CD1c-positive myeloid dendritic cell (primary cell): ENCODE data around the gene LMTK2.

Experiments
- DNase-seq: peaks from one replicate; pipeline ENCODE4 v3.0.0-alpha.2; 2016; ENCODE audit errors: extremely low spot score

The LMTK2 gene

DNA sequence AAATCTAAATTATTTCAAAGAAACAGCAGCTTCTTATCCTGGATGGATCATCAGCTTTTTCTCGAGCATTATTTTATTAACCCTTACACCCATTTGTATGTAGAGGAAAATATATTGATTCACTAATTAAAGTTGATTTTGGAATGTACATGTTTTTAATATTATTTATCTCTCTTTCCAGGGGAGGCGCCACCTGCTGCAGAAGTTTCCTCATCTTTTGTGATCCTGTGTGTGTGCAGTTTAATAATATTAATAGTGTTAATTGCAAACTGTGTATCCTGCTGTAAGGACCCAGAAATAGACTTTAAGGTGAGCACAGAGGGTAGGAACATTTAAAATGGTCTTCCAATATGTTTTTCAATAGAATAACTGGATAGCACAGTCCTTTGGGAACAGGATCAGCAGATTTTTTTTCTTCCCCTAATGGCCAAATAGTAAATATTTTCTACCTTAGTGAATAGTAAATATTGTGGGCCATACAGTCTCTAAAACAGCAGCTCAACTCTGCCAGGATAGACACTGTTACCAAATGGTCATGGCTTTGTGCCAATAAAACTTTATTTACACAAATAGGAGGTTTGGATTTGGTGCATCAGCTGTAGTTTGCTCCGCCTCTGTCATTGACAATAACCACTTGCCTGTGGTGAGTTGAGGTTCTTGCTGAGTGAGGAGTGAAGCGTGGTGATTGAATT lies 30.6 kb downstream of the LMTK2 start:
- DNase-seq, result no peak

DNA sequence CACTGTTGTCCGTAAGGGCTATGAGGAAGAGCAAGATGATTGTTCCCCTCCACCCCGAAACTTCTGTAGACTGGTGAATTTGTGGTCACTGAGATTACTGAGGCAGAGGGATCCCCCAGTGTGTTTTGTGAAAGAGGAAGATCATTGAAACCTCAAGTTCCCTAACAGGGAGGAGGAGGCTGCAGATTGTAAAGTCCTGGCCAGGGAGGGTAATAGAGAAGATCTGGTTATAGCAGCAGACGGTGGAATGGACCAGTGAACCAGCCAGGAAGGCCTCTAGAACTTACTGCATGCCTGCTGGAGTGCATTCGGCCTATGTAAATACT lies 31.1 kb downstream of the LMTK2 start:
- DNase-seq, result peak; percentile 90

DNA sequence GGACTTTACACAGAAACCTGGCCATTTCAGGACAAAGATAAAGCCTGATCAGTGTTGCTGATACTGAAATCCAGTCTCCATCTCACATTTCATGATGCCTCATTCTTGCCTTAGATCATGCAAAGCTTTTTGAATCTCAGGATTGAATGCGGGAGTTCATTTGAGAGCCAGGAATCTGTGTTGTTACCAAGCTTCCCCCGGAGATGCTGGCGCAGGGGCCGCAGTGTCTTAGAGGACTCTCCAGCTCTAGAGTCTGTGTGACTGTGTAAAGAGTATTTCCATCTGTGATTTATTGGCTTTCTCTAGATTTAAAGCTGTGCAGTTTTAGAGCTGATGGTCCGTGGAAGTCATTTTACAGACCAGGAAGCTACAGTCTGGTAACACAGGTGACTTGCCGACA lies 32.0 kb downstream of the LMTK2 start:
- DNase-seq, result no peak

DNA sequence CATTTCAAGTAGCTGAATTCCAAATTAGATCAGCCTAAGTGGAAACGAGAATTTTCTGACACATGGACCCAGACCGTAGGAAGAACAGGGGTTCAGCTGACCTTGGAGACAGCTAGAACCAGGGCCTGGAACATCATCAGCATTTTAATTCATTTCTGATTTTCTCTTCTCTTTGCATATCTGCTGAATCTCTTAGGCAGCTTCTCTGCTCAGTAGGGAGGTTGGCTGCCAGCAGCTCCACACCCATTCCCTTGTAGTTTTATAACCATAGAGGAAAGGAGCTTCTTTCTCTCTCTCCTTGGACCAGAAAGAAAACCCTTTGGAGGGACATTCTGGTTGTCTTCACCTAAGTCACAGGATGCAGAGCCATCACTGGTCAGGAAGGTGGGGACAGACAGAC lies 36.0 kb downstream of the LMTK2 start:
- no peak for DNase-seq

GRCh38 chr7:98148607-98149006 lies 41.9 kb downstream of the LMTK2 start:
- no peak for DNase-seq

GRCh38 chr7:98149116-98149692 lies 42.5 kb downstream of the LMTK2 start:
- no peak for DNase-seq

GRCh38 chr7:98151884-98152283 lies 45.2 kb downstream of the LMTK2 start:
- DNase-seq, result no peak

GRCh38 chr7:98156700-98157099 lies 50.0 kb downstream of the LMTK2 start:
- no peak for DNase-seq

- no peak for DNase-seq
Measured at GRCh38 chr7:98157761-98158160, 51.1 kb downstream of the LMTK2 start.

- DNase-seq, result peak; percentile 58
Measured at GRCh38 chr7:98162758-98163157, 56.1 kb downstream of the LMTK2 start.

- no peak for DNase-seq
Measured at GRCh38 chr7:98163269-98163668, 56.6 kb downstream of the LMTK2 start.

- no peak for DNase-seq
Measured at GRCh38 chr7:98163704-98164494, 57.2 kb downstream of the LMTK2 start.

- DNase-seq, result peak; percentile 49
Measured at GRCh38 chr7:98165827-98166667, 59.4 kb downstream of the LMTK2 start.

DNA sequence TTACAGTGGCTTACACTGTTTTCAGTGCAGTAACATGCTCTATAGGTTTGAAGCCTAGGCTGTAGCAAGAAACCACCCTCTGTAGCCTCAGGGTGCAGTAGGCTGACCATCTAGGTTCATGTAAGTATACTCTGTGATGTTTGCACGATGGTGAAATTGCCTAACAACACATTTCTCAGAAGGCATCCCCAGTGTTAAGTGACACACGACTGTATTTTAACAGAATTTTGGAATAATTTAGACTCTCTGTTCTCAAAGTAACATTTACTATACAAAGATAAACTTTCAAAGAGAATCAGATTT lies 60.0 kb downstream of the LMTK2 start:
- no peak for DNase-seq

DNA sequence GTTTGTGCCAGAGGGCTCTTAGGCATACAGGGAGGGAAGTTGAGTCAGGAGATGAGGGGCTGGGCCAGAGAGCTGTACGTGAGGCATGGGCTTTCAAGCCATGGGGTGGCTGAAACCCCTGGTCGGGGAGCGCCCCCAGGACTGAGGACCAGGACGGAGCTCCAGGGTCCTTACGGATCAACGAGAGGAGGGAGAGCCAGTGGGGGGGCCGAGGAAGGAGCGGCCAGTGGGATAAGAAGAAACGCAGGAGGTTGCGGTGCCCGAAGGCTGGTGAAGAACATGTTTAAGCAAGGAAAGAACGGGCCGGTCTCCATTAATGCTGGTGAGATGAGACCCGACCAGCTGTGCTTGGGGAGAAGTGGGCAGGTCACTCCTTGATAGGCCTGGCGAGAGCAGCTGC lies 61.0 kb downstream of the LMTK2 start:
- DNase-seq, result no peak

DNA sequence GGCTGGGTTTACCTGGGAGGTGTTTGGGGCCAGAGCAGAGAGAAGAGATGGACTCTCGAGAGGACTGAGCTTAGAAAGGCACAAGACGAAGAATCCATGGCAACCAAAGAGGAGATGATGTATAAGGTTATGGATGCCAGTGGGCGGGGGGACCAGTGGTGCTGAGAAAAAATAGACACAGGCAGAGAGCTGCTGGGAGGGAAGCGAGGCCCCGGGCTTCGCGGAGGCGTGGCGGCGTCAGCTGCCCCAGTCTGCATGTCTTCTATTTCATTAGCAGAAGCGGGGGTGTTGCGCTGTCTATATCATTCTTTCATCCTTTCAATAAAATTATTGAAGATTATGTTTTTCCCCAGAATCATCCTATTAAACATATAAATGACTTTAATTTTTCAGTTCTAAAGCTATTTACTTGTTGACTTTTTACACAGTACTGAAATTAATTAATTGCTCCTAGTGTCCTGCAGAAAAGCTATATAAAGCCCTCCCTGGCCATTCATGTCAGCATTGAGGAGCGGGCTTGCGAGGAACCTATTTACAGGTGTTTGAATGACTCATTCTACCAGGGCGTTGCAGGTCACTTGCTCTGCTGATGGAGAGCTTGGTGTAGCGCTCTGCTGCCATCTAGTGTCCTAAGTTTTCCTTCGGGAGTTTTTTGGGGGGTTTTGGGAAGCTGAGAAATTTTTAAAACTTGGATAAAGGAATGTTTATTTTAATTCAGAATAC lies 61.7 kb downstream of the LMTK2 start:
- DNase-seq, result peak; percentile 76

DNA sequence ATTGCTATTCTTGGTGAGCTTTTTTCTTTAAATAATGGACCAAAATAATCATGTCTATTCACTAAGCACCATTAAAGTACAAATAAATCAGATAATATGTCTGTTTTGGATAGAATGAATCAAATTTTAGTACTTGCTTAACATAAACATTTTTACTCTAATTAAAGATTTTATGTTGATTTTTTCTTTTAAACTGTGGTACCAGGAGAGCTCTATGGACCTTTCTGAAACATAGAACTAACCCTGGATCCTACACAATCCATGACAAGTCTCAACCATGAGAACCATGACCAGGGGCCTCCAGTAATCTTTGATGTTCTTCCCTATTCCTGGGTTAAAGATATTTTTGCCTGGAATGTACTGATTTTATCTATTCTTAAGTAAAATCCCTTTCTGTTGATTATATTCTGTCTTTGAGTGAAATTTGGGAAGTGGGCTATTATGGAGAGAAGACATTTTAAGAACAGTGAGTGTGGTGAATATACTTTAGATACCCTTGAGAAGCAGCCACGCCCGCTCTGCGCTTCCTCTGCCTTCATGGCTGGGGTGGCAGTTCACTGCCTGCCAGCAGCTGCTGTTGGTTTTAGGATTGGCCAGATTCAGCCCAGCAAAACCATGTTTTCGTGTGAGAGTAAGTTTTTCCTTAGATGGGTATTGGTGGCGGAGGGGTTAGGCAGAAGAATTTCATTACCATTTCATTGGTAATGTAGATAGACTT lies 62.4 kb downstream of the LMTK2 start:
- no peak for DNase-seq

GRCh38 chr7:98170966-98171365 lies 64.3 kb downstream of the LMTK2 start:
- DNase-seq, result no peak

- DNase-seq, result no peak
Measured at GRCh38 chr7:98171449-98171848, 64.8 kb downstream of the LMTK2 start.

GRCh38 chr7:98174334-98175259 lies 67.9 kb downstream of the LMTK2 start:
- DNase-seq, result no peak
